NCI-H2081 treated with DMSO at 0.1 percent for 48 hours (cell line): Measurements from ENCODE around the gene SPEF2.
"Not testable (repeated sequence)": the region's sequence is repeated elsewhere in the genome, so short reads cannot be mapped to it uniquely, and the experiment has no call there.

Source experiments
- DNase-seq: peaks from one replicate; lab custom pipeline; 2025; lab: John Stamatoyannopoulos, UW

The SPEF2 gene

GRCh38 chr5:35823347-35824098 lies 205.9 kb downstream of the SPEF2 start:
- no peak for DNase-seq

GRCh38 chr5:35826056-35826455 lies 208.4 kb downstream of the SPEF2 start:
- no peak for DNase-seq

GRCh38 chr5:35826554-35826953 lies 208.9 kb downstream of the SPEF2 start:
- no peak for DNase-seq

GRCh38 chr5:35828082-35828598 lies 210.5 kb downstream of the SPEF2 start:
- no peak for DNase-seq

GRCh38 chr5:35830587-35830986 lies 212.9 kb downstream of the SPEF2 start:
- no peak for DNase-seq

GRCh38 chr5:35832762-35833161 lies 215.1 kb downstream of the SPEF2 start:
- DNase-seq = no peak

- DNase-seq = no peak
Measured at GRCh38 chr5:35833224-35833623, 215.6 kb downstream of the SPEF2 start.

GRCh38 chr5:35835796-35836742 lies 218.4 kb downstream of the SPEF2 start:
- DNase-seq = no peak

- no peak for DNase-seq
Measured at GRCh38 chr5:35838370-35839042, 220.8 kb downstream of the SPEF2 start.

- DNase-seq = no peak
Measured at GRCh38 chr5:35842856-35843255, 225.2 kb downstream of the SPEF2 start.

GRCh38 chr5:35845508-35845907 lies 227.8 kb downstream of the SPEF2 start:
- not testable (repeated sequence) for DNase-seq

- no peak for DNase-seq
Measured at GRCh38 chr5:35847491-35847890, 229.8 kb downstream of the SPEF2 start.

GRCh38 chr5:35847961-35848360 lies 230.3 kb downstream of the SPEF2 start:
- DNase-seq = no peak

GRCh38 chr5:35849860-35850259 lies 232.2 kb downstream of the SPEF2 start:
- DNase-seq = no peak

GRCh38 chr5:35850967-35851680 lies 233.5 kb downstream of the SPEF2 start:
- DNase-seq = no peak

GRCh38 chr5:35852084-35852734 lies 234.5 kb downstream of the SPEF2 start:
- DNase-seq = no peak

GRCh38 chr5:35852773-35853172 lies 235.1 kb downstream of the SPEF2 start:
- DNase-seq = no peak

- no peak for DNase-seq
Measured at GRCh38 chr5:35853631-35854030, 236.0 kb downstream of the SPEF2 start.

GRCh38 chr5:35854248-35854647 lies 236.6 kb downstream of the SPEF2 start:
- no peak for DNase-seq

- DNase-seq = no peak
Measured at GRCh38 chr5:35855187-35855586, 237.5 kb downstream of the SPEF2 start.

- DNase-seq = not testable (repeated sequence)
Measured at GRCh38 chr5:35856186-35856764, 238.6 kb downstream of the SPEF2 start.
